Pancreas (tissue), 10 donors: ENCODE results near the gene ITGB5. TPM values are rescaled to one million over a fixed set of nuclear protein-coding genes. Genes with fewer than 3 reads are reported as not detected.
A peak's percentile ranks its signal among the peaks of the same experiment; 100 is the strongest.
"Not testable (repeated sequence)": the region's sequence is repeated elsewhere in the genome, so short reads cannot be mapped to it uniquely, and the experiment has no call there.

Source experiments
- ATAC-seq, 4 donors: fragments of 200-7000 bp; cut with Tn5 transposase; one replicate each; pipeline versions ENCODE4 v1.8.0 to v1.9.1; 2020; ENCODE audit warnings: mild to moderate bottlenecking in 4 of 4, moderate library complexity in 4 of 4
- DNase-seq, 6 donors: peaks; one replicate each; pipeline ENCODE4 v3.0.0-alpha.2; 2020
- FAIRE-seq: peaks from 2 replicates; lab custom pipeline; 2012; peaks lifted over from hg19 to GRCh38; lab: Jason Lieb, UNC
- H3K27ac ChIP-seq, 4 donors: fragments of 200-600 bp; sonication (generic); 1 replicate in 3 of 4; 2 replicates in 1 of 4; pipeline versions ENCODE4 v1.5.0 to v1.8.0; 2020
- H3K27me3 ChIP-seq, 4 donors: fragments of 200-600 bp; one replicate each; pipeline ENCODE4 v1.8.0; 2021
- H3K36me3 ChIP-seq, 3 donors: fragments of 200-600 bp; sonication (generic) in 1 of 3; one replicate each; pipeline versions ENCODE4 v1.5.0 to v1.8.0; 2020 to 2021
- H3K4me1 ChIP-seq, 3 donors: fragments of 200-600 bp; one replicate each; pipeline ENCODE4 v1.8.0; 2021
- H3K4me3 ChIP-seq, 4 donors: fragments of 200-600 bp; sonication (generic) in 2 of 4; one replicate each; pipeline versions ENCODE4 v1.5.0 to v1.8.0; 2020 to 2021
- H3K9me3 ChIP-seq, 4 donors: fragments of 200-600 bp; one replicate each; pipeline ENCODE4 v1.8.0; 2021
- WGBS, 2 donors: extraction: QIAGEN DNeasy Blood & Tissue Kit; methylation state at CpG; one replicate each; pipeline ENCODE4 v1.1.7; 2013; 5-methylcytosine and 5-hydroxymethylcytosine counted together
- intact Hi-C, 3 donors: fragments of 100-400 bp; cut with DNase I; formaldehyde crosslinking; loops; one replicate each; pipeline versions ENCODE4 v1.11.1 to v1.14.2; 2022
- polyA plus RNA-seq, 2 donors: library from polyadenylated mRNA; stranded (reverse); fragments of 200-250 nt; gene quantifications; one replicate each; pipeline ENCODE4 v1.2.3, GENCODE V29; 2013
- total RNA-seq, 6 donors: library from RNA; stranded (reverse); fragmentation: NEBNext Ultra II Directional in 4 of 6; extraction: Animal tissue kit (Norgen Biotek cat#: 25700) in 4 of 6; gene quantifications; one replicate each; pipeline versions ENCODE4 v1.2.1 to v1.2.4, GENCODE V29; 2021 to 2023
- TF ChIP-seq, protein P1 (sequence below), 4 donors: fragments of 200-600 bp; sonication (generic) in 3 of 4; IDR thresholded peaks; one replicate each; pipeline versions ENCODE4 v1.5.0 to v1.8.0; 2021; ENCODE audit warnings: antibody characterized with exemption in 4 of 4
- donor health status: healthy with polysubstance abuse.
- donor health status: DM: no; HTN: no; CAD: no; lungs with moderate emphysema.
- donor health status: DM: no; HTN: no; CAD: no.
- donor health status: control.
- donor health status: control.
- donor health status: Bipolar disorder and iron deficiency.
- donor health status: DM: yes; HTN: yes; CAD: no.
- donor health status: DM: no; HTN: no; CAD: no.
- donor health status: DM: no; HTN: no; CAD: no.
- donor health status: DM: yes; HTN: yes; CAD: no.

The ITGB5 gene
- total and polyA plus RNA-seq, 8 donors: 9.5 to 69.9 (median 24.5) TPM

DNA sequence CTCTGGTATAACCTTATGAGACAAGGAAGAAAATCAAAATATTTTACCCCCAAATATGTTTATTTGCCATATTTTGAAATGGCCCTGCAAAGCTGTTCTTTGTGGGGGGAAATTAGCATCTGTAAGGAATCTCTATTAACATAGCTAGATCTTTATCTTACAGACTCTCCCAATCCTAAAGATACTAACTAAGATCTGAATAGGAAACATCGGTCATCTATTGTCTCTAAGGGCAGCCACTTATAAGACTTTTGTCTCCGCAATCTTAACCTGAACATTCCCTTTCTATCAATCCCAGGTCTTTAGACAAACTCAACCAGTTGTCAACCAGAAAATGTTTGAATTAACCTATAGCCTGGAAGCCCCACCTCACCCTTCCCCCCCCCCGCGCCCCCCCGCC is 135.7 kb downstream of the ITGB5 start:
- WGBS, 2 donors: 71 to 72% methylated on average over 5 of the region's 5 CpGs

DNA sequence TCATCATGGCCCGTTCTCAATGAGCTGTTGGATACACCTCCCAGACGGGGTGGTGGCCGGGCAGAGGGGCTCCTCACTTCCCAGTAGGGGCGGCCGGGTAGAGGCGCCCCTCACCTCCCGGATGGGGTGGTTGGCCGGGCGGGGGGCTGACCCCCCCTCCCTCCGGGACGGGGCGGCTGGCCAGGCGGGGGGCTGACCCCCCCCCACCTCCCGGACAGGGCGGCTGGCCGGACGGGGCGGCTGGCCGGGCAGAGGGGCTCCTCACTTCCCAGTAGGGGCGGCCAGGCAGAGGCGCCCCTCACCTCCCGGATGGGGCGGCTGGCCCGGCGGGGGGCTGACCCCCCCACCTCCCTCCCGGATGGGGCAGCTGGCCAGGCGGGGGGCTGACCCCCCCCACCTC is 137.3 kb downstream of the ITGB5 start:
- FAIRE-seq, ATAC-seq, H3K4me1 ChIP-seq, H3K27me3 ChIP-seq, DNase-seq, H3K4me3 ChIP-seq, H3K27ac ChIP-seq, H3K9me3 ChIP-seq: not testable (repeated sequence)
- WGBS, 2 donors: 85 to 89% methylated on average over 8 to 20 of the region's 27 CpGs
- peaks cover 0 to 14% (median 5%) of the 10 kb centered on the region in 3 donors for H3K36me3 ChIP-seq
- intact Hi-C loops: loop anchor here in 1 of 3 donors (10.0 kb wide), 1 partner anchor 155 kb away; no protein-coding TSS in a partner anchor

More for the DNA sequence above, 135.7 kb downstream of the ITGB5 start:
- Histone ChIP-seq H3K9me3 (no peaks in the 10 kb centered on the region), H3K27me3 (no peaks in the 10 kb centered on the region), H3K27ac (no peak overlapping the region), H3K4me3 (no peak overlapping the region), H3K36me3 (no peaks in the 10 kb centered on the region), H3K4me1 (no peaks in the 10 kb centered on the region)
- DNase-seq (no peak), ATAC-seq (no peak), FAIRE-seq (no peak)
- intact Hi-C loops: loop anchor here in 1 of 3 donors (10.0 kb wide), 1 partner anchor 153 kb away; no protein-coding TSS in a partner anchor
- TF ChIP-seq, protein P1, sequence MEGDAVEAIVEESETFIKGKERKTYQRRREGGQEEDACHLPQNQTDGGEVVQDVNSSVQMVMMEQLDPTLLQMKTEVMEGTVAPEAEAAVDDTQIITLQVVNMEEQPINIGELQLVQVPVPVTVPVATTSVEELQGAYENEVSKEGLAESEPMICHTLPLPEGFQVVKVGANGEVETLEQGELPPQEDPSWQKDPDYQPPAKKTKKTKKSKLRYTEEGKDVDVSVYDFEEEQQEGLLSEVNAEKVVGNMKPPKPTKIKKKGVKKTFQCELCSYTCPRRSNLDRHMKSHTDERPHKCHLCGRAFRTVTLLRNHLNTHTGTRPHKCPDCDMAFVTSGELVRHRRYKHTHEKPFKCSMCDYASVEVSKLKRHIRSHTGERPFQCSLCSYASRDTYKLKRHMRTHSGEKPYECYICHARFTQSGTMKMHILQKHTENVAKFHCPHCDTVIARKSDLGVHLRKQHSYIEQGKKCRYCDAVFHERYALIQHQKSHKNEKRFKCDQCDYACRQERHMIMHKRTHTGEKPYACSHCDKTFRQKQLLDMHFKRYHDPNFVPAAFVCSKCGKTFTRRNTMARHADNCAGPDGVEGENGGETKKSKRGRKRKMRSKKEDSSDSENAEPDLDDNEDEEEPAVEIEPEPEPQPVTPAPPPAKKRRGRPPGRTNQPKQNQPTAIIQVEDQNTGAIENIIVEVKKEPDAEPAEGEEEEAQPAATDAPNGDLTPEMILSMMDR (IDR thresholded peaks at IDR 0.05): no peak

DNA sequence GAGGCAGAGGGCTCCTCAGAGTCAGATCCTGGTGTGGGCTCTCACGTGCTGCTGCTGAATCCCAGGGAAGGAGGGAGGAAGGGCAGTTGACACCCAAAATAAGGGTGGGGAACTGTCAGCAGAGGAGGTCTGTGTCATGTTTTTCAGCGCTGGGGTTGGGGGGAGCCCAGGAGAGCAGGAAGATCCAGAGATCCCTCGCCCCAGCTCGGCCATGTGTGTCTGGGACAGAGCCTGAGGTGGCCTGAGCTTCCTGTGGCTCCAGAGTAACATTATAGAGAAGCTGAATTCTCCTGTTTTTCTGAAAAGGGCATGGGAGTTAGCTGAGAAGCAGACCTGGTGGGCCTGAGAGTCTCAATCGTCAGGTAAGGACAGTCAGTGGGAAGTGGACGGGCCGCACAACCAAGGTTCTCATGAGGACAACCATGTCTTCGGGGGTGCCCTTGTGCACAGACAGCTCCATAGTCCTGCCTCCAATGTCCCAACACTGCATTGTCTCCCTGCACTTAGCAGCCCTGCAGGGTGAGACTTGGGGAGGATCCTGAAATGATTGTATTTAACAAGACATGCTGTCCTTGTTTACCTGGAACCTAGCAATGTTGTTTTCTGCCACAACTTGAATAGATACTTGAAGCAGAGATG is 138.5 kb downstream of the ITGB5 start:
- intact Hi-C loops: no loop called here
- WGBS, 2 donors: 89 to 91% methylated on average over 8 of the region's 8 CpGs
- peak in 1 of 4 donors; percentile 17 for ATAC-seq
- Histone ChIP-seq H3K4me3 (no peak overlapping the region), H3K27me3 (no peaks in the 10 kb centered on the region), H3K36me3 (peaks cover 0 to 26% (median 9%) of the 10 kb centered on the region in 3 donors), H3K9me3 (no peaks in the 10 kb centered on the region), H3K27ac (no peak overlapping the region), H3K4me1 (no peaks in the 10 kb centered on the region)
- no peak for FAIRE-seq
- no peak for DNase-seq
- TF ChIP-seq, protein P1 (IDR thresholded peaks at IDR 0.05): no peak

DNA sequence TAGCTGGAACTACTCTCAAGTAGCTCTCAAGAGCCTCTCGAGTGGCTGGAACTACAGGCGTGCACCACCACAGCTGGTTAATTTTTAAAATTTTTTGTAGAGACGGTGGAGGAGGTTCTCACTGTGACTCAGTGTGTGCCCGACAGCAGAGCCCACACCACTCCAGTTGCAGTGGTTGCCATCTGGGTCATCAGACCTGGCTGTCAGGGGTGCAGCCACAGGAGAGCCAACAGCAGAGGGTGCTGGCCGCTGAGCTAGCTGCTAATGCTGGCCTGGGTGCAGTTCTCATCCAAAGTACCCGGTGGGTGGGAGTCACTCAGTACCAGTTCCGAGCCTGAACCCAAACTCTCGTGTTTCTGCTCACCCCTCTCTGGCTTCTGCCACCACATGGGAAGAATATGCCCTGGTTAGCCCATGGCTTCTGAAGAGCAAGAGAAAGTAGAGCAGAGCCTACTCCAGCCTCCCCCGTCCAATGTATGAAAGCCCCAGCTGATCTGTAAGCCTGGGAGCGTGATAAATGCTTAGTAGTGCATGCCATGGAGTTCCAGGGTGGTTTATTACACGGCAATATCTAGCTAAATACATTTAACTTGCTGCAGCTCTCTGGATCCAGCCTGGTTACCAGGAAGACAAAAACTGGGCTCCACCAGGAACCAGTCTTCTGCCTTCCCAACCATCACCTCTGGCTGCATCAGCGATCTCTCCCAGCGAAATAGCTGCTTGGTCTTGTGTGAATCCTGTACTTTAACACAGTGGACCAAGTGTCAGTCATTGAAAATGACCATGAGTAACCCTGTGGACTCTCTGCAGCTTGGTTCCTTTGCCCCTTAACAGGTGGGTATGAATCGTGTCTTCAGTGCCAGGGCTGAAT is 139.8 kb downstream of the ITGB5 start:
- no peak for DNase-seq

DNA sequence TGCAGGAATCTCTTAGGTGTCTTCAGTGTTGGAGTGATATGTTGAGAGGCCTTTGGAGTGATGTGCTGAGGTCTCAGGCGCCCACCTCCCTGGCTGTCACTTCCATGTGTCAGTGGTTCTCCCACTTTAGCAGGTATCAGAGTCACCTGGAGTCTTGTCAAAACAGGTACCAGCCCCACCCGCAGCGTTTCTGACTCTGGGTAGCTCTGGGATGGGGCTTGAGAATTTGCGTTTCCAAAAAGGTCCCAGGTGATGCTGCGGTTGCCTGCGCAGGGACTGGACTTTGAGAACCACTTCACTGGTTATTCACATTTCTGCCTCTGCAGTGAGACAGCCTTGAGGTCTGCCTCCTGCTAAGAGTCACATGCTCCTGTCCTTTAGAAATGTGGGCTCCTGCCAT is 141.4 kb downstream of the ITGB5 start:
- FAIRE-seq (no peak), ATAC-seq (no peak), DNase-seq (no peak)
- Histone ChIP-seq H3K9me3 (no peaks in the 10 kb centered on the region), H3K4me3 (no peak overlapping the region), H3K27ac (no peak overlapping the region), H3K36me3 (peaks cover 0 to 36% (median 15%) of the 10 kb centered on the region in 3 donors), H3K4me1 (no peaks in the 10 kb centered on the region), H3K27me3 (no peaks in the 10 kb centered on the region)
- TF ChIP-seq, protein P1 (IDR thresholded peaks at IDR 0.05): no peak
- WGBS, 2 donors: 97% methylated on average over 6 of the region's 6 CpGs
- intact Hi-C loops: no loop called here

More for the DNA sequence above, 139.8 kb downstream of the ITGB5 start:
- ATAC-seq (no peak), FAIRE-seq (no peak)
- H3K4me1 ChIP-seq: no peaks in the 10 kb centered on the region
- TF ChIP-seq, protein P1 (IDR thresholded peaks at IDR 0.05): no peak
- peaks cover 0 to 31% (median 15%) of the 10 kb centered on the region in 3 donors for H3K36me3 ChIP-seq
- intact Hi-C loops: no loop called here
- H3K27me3 ChIP-seq: no peaks in the 10 kb centered on the region
- H3K27ac ChIP-seq: no peak overlapping the region
- no peaks in the 10 kb centered on the region for H3K9me3 ChIP-seq
- WGBS, 2 donors: 91 to 93% methylated on average over 14 of the region's 14 CpGs
- no peak overlapping the region for H3K4me3 ChIP-seq
